HEK293T (cell line): ENCODE measurements around the gene FUNDC2.

Experiments used
- BHLHE40 ChIP-seq: fragments of 450-650 bp; IDR thresholded peaks from 2 replicates; pipeline ENCODE4 v1.6.1; 2016; ENCODE audit warnings: mild to moderate bottlenecking, moderate library complexity, borderline replicate concordance
- ELF4 ChIP-seq: fragments of 450-650 bp; IDR thresholded peaks from 2 replicates; pipeline ENCODE4 v1.6.1; 2017; ENCODE audit warnings: antibody characterized with exemption
- FOXA1 ChIP-seq: fragments of 450-650 bp; IDR thresholded peaks from 2 replicates; pipeline ENCODE4 v1.6.1; 2016; ENCODE audit warnings: mild to moderate bottlenecking
- FOXK2 ChIP-seq: fragments of 450-650 bp; IDR thresholded peaks from 2 replicates; pipeline ENCODE4 v1.6.1; 2016; ENCODE audit warnings: mild to moderate bottlenecking
- FOXM1 ChIP-seq: fragments of 450-650 bp; IDR thresholded peaks from 2 replicates; pipeline ENCODE4 v1.6.1; 2017; ENCODE audit warnings: mild to moderate bottlenecking, borderline replicate concordance
- HDGF ChIP-seq: fragments of 450-650 bp; IDR thresholded peaks from 2 replicates; pipeline ENCODE4 v1.6.1; 2017; ENCODE audit warnings: antibody characterized with exemption, borderline replicate concordance
- L3MBTL2 ChIP-seq: fragments of 450-650 bp; conservative IDR thresholded peaks from 2 replicates; pipeline ENCODE4 v1.6.1; 2016; ENCODE audit warnings: mild to moderate bottlenecking
- LEF1 ChIP-seq: fragments of 450-650 bp; IDR thresholded peaks from 2 replicates; pipeline ENCODE4 v1.6.1; 2017; ENCODE audit warnings: mild to moderate bottlenecking, borderline replicate concordance
- SP1 ChIP-seq: fragments of 450-650 bp; IDR thresholded peaks from 2 replicates; pipeline ENCODE4 v1.6.1; 2017
- SUZ12 ChIP-seq: fragments of 450-650 bp; IDR thresholded peaks from 2 replicates; pipeline ENCODE4 v1.6.1; 2016; ENCODE audit warnings: mild to moderate bottlenecking
- TARDBP ChIP-seq: fragments of 450-650 bp; IDR thresholded peaks from 2 replicates; pipeline ENCODE4 v1.6.1; 2016
- ZNF384 ChIP-seq: fragments of 450-650 bp; IDR thresholded peaks from 2 replicates; pipeline ENCODE4 v1.6.1; 2016
- TF ChIP-seq, protein P1 (sequence below): fragments of 450-650 bp; IDR thresholded peaks from 2 replicates; pipeline ENCODE4 v1.6.1; 2016

DNA sequence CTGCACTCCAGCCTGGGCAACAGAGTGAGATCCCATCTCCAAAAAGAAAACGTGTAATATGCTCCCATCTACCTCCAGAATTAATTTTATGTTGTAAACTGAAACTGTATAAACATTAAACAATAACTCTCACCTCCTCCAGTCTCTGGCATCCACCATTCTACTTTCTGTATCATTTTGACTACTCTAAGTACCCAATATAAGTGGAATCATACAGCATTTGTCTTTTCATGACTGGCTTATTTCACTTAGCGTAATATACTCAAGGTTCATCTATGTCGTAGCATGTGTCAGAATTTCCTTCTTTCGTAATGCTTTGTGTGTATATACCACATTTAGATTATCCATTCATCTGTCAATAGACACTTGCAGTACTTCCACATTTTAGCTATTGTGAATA, 24.8 kb upstream of the FUNDC2 start:
- no peak for TF ChIP-seq SP1
- TF ChIP-seq FOXM1 = no peak
- TF ChIP-seq, protein P1, sequence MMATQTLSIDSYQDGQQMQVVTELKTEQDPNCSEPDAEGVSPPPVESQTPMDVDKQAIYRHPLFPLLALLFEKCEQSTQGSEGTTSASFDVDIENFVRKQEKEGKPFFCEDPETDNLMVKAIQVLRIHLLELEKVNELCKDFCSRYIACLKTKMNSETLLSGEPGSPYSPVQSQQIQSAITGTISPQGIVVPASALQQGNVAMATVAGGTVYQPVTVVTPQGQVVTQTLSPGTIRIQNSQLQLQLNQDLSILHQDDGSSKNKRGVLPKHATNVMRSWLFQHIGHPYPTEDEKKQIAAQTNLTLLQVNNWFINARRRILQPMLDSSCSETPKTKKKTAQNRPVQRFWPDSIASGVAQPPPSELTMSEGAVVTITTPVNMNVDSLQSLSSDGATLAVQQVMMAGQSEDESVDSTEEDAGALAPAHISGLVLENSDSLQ = no peak
- no peak for TF ChIP-seq FOXK2
- TF ChIP-seq LEF1 = no peak
- TF ChIP-seq BHLHE40 = no peak
- no peak for TF ChIP-seq TARDBP
- TF ChIP-seq ELF4 = no peak
- TF ChIP-seq SUZ12 = no peak
- TF ChIP-seq FOXA1 = no peak
- TF ChIP-seq L3MBTL2 = no peak
- no peak for TF ChIP-seq HDGF
- TF ChIP-seq ZNF384 = no peak
